Measurements from ENCODE around the gene METTL8.
A peak's percentile ranks its signal among the peaks of the same experiment; 100 is the strongest.

- TF ChIP-seq CTCF (IDR thresholded peaks at IDR 0.05) (peak in 1 of 6 experiments; percentile 21), POLR2A (IDR thresholded peaks at IDR 0.05) (no peak)
These were observed 35.4 kb upstream of the METTL8 start for GRCh38 chr2:171469176-171469575.

Measured in thyroid gland (tissue), 4 donors.